Natural killer cell (primary cell): ENCODE results near the gene CDC42BPA. TPM values are rescaled to one million over a fixed set of nuclear protein-coding genes. Genes with fewer than 3 reads are reported as not detected.

ENCODE experiments used
- ATAC-seq, 3 donors: fragments of 150-1000 bp in 2 of 3; fragments of 200-7000 bp in 1 of 3; cut with Tn5 transposase; 1 replicate in 1 of 3; 2 replicates in 2 of 3; pipeline ENCODE4 v1.10.0; 2021; ENCODE audit warnings: mild to moderate bottlenecking in 2 of 3, moderate library complexity in 2 of 3
- DNase-seq, 2 donors: peaks; one replicate each; pipeline versions ENCODE4 v3.0.0 to v3.0.0-alpha.2; 2013 to 2021; ENCODE audit warnings: mixed read lengths in 1 of 2
- H3K27ac ChIP-seq: one replicate; pipeline ENCODE4 v1.5.1; 2013; ENCODE audit warnings: mild to moderate bottlenecking, low read length
- H3K27me3 ChIP-seq: one replicate; pipeline ENCODE4 v1.6.1; 2013; ENCODE audit warnings: low read length; ENCODE audit not compliant: control insufficient read depth, insufficient read depth
- H3K36me3 ChIP-seq: one replicate; pipeline ENCODE4 v1.6.1; 2013; ENCODE audit warnings: low read length; ENCODE audit not compliant: control insufficient read depth, insufficient read depth
- H3K4me1 ChIP-seq: one replicate; pipeline ENCODE4 v1.6.1; 2013; ENCODE audit warnings: low read length; ENCODE audit not compliant: control insufficient read depth, insufficient read depth
- H3K4me3 ChIP-seq: one replicate; pipeline ENCODE4 v1.5.1; 2013; ENCODE audit warnings: low read length
- H3K9me3 ChIP-seq: one replicate; pipeline ENCODE4 v1.6.1; 2013; ENCODE audit warnings: low read length; ENCODE audit not compliant: control insufficient read depth, insufficient read depth
- H3K27ac Mint-ChIP-seq, 2 donors: one replicate each; pipeline ENCODE4 v1.8.0; 2022; ENCODE audit warnings: mild to moderate bottlenecking in 2 of 2, mixed read lengths in 2 of 2, moderate library complexity in 1 of 2
- H3K27me3 Mint-ChIP-seq, 2 donors: one replicate each; pipeline ENCODE4 v1.8.0; 2022; ENCODE audit warnings: low read depth in 2 of 2, mixed read lengths in 2 of 2
- H3K36me3 Mint-ChIP-seq: one replicate; pipeline ENCODE4 v1.8.0; 2022; ENCODE audit warnings: mixed read lengths
- H3K4me1 Mint-ChIP-seq, 2 donors: one replicate each; pipeline ENCODE4 v1.8.0; 2022; ENCODE audit warnings: mixed read lengths in 2 of 2
- H3K4me3 Mint-ChIP-seq: one replicate; pipeline ENCODE4 v1.8.0; 2022; ENCODE audit warnings: mild to moderate bottlenecking, moderate library complexity, mixed read lengths
- H3K9me3 Mint-ChIP-seq, 2 donors: one replicate each; pipeline ENCODE4 v1.8.0; 2022; ENCODE audit warnings: mixed read lengths in 2 of 2
- WGBS: methylation state at CpG from one replicate; pipeline ENCODE4 v1.1.7; 2013; ENCODE audit warnings: missing lambda C conversion rate; ENCODE audit not compliant: insufficient coverage; 5-methylcytosine and 5-hydroxymethylcytosine counted together
- intact Hi-C: fragments of 100-400 bp; cut with micrococcal nuclease; formaldehyde crosslinking; loops from one replicate; pipeline ENCODE4 v1.14.2; 2022
- total RNA-seq, 4 donors: library from RNA; stranded (reverse); fragments of 120-200 nt in 1 of 4; gene quantifications; one replicate each; pipeline versions ENCODE4 v1.2.3 to v1.2.4, GENCODE V29; 2013 to 2022
- TF ChIP-seq, protein P1 (sequence below): fragments of 200-600 bp; IDR thresholded peaks from one replicate; pipeline ENCODE4 v1.8.0; 2022; ENCODE audit warnings: antibody characterized with exemption

CDC42BPA gene
- total RNA-seq, 3 donors from 2014 or later (not counting 1 experiment from before 2014, with no cell fraction given), result 0.14 to 2.4 (median 0.77) TPM

- Mint-ChIP-seq H3K27me3 (peaks cover 9 to 13% of the 10 kb centered on the region in 2 donors), H3K4me3 (no peak overlapping the region), H3K9me3 (no peaks in the 10 kb centered on the region), H3K4me1 (no peaks in the 10 kb centered on the region), H3K27ac (no peak overlapping the region), H3K36me3 (peaks cover 4% of the 10 kb centered on the region)
- Histone ChIP-seq H3K27me3 (no peaks in the 10 kb centered on the region), H3K4me1 (no peaks in the 10 kb centered on the region), H3K36me3 (no peaks in the 10 kb centered on the region), H3K27ac (no peak overlapping the region), H3K9me3 (no peaks in the 10 kb centered on the region), H3K4me3 (no peak overlapping the region)
- 82% methylated on average over 3 of the region's 5 CpGs for WGBS
- intact Hi-C loops, result no loop called here
- DNase-seq (no peak), ATAC-seq (peak in 1 of 3 donors; percentile 37)
- TF ChIP-seq, protein P1, sequence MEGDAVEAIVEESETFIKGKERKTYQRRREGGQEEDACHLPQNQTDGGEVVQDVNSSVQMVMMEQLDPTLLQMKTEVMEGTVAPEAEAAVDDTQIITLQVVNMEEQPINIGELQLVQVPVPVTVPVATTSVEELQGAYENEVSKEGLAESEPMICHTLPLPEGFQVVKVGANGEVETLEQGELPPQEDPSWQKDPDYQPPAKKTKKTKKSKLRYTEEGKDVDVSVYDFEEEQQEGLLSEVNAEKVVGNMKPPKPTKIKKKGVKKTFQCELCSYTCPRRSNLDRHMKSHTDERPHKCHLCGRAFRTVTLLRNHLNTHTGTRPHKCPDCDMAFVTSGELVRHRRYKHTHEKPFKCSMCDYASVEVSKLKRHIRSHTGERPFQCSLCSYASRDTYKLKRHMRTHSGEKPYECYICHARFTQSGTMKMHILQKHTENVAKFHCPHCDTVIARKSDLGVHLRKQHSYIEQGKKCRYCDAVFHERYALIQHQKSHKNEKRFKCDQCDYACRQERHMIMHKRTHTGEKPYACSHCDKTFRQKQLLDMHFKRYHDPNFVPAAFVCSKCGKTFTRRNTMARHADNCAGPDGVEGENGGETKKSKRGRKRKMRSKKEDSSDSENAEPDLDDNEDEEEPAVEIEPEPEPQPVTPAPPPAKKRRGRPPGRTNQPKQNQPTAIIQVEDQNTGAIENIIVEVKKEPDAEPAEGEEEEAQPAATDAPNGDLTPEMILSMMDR, result no peak
These were observed 17.1 kb upstream of the CDC42BPA start for GRCh38 chr1:227335242-227336020.

- Mint-ChIP-seq H3K4me3 (no peak overlapping the region), H3K36me3 (peaks cover 4% of the 10 kb centered on the region), H3K9me3 (no peaks in the 10 kb centered on the region), H3K27me3 (peaks cover 11 to 13% of the 10 kb centered on the region in 2 donors), H3K4me1 (no peaks in the 10 kb centered on the region), H3K27ac (no peak overlapping the region)
- intact Hi-C loops, result no loop called here
- WGBS, result 95% methylated on average over 4 of the region's 4 CpGs
- TF ChIP-seq, protein P1, result no peak
- Histone ChIP-seq H3K36me3 (no peaks in the 10 kb centered on the region), H3K27ac (no peak overlapping the region), H3K27me3 (no peaks in the 10 kb centered on the region), H3K4me3 (no peak overlapping the region), H3K9me3 (no peaks in the 10 kb centered on the region), H3K4me1 (no peaks in the 10 kb centered on the region)
- DNase-seq (no peak), ATAC-seq (no peak)
These were observed 15.1 kb upstream of the CDC42BPA start for GRCh38 chr1:227333423-227333822.

DNA sequence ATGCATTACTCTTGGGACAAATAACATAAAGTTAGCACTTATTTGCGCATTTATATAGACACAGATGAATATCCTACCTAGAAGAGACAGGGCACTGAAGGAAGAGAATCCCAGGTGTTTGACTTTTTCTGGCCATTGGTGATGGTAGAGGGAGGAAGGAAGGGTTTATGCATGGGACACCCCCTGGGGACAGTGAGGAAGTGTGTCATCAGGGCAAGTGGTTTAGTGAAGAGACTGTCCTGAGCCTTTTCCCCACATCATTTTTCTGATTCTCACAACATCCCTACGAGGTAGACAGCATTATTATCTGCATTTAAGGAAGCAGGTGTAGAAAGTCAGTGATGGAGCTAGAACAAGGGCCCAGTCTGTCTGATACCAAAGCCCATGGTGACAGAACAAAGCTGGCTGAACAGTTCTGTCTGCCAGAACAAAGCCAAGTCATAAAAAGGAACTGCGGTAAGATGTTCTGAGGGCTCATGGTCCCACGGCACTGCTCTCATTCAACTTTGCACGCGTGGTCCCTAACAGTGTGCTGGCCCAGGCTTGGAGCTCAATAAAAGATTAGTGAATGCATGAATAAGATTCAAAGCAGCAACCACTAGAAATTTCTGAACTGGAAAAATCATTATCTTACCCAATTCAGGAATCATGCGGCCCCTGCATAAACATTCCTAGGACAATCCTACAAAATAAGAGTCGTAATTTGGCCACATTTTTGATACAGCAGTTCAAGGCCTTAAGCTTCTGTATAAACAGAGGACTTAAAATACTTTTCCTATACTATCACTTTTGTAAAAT is 12.2 kb upstream of the CDC42BPA start:
- WGBS, result 74% methylated on average over 7 of the region's 8 CpGs
- no peaks in the 10 kb centered on the region for H3K36me3 ChIP-seq
- no peaks in the 10 kb centered on the region for H3K27me3 ChIP-seq
- no peak for DNase-seq
- TF ChIP-seq, protein P1, result no peak
- H3K27ac Mint-ChIP-seq, result no peak overlapping the region
- H3K9me3 ChIP-seq, result no peaks in the 10 kb centered on the region
- peaks cover 4% of the 10 kb centered on the region for H3K36me3 Mint-ChIP-seq
- H3K4me3 Mint-ChIP-seq, result no peak overlapping the region
- peaks cover 7 to 13% of the 10 kb centered on the region in 2 donors for H3K27me3 Mint-ChIP-seq
- no peak for ATAC-seq
- H3K4me3 ChIP-seq, result no peak overlapping the region
- intact Hi-C loops, result no loop called here
- no peaks in the 10 kb centered on the region for H3K4me1 ChIP-seq
- H3K4me1 Mint-ChIP-seq, result no peaks in the 10 kb centered on the region
- H3K9me3 Mint-ChIP-seq, result no peaks in the 10 kb centered on the region
- no peak overlapping the region for H3K27ac ChIP-seq
